ENCODE data around the gene PDLIM7. TPM values are rescaled to one million over a fixed set of nuclear protein-coding genes. Genes with fewer than 3 reads are reported as not detected.

The PDLIM7 gene
- total and polyA plus RNA-seq, 10 of the 15 experiments (the other 5 are each of a cell fraction or from before 2014, with no cell fraction given), result 0.82 to 36.6 (median 19.3) TPM

GRCh38 chr5:177496070-177496726 is 1.2 kb downstream of the PDLIM7 start:
- POLR2A ChIA-PET, result interaction anchor here (1.2 to 4.2 kb wide), 7 partner anchors 12 to 106 kb away, joined by 3 to 19 read pairs (median 6); partner anchors contain the start of genes DOK3 and GRK6
- peak overlapping the region; percentile 90 for H3K4me2 ChIP-seq (ENCODE audit: control insufficient read depth, insufficient read depth)
- CTCF ChIA-PET, result interaction anchor here (1.0 to 4.9 kb wide), 13 partner anchors 12 to 106 kb away, joined by 3 to 36 read pairs (median 5); partner anchors contain the start of gene DOK3
- peak overlapping the region; percentile 60; the same call in 1 of the 2 replicates for H3K27ac ChIP-seq (ENCODE audit: control insufficient read depth, insufficient read depth)
- no peaks in the 10 kb centered on the region for H3K9me3 ChIP-seq (replicated peaks; ENCODE audit: control insufficient read depth, insufficient read depth, low read length)
- RAD21 ChIA-PET (ENCODE audit: unreplicated experiment), result interaction anchor here (1.1 to 2.8 kb wide), 8 partner anchors 12 to 185 kb away, joined by 3 to 17 read pairs (median 4); partner anchors contain the start of gene MXD3
- peaks cover 32% of the 10 kb centered on the region for H3K4me1 ChIP-seq (ENCODE audit: control insufficient read depth, insufficient read depth, low read length)
- ATAC-seq (0 out of 3 replicates have a peak, but pooled peaks have one; percentile 3), FAIRE-seq (no peak), DNase-seq (ENCODE audit: low read depth, low spot score) (no peak)
- H3K79me2 ChIP-seq (ENCODE audit: control insufficient read depth, insufficient read depth, low read length), result peaks cover 6% of the 10 kb centered on the region
- 54% methylated on average over 12 of the region's 12 CpGs for WGBS (ENCODE audit: insufficient coverage, insufficient replicate concordance, low lambda C conversion rate, missing lambda C conversion rate)
- H3K9ac ChIP-seq (ENCODE audit: control insufficient read depth, insufficient read depth, low read length), result peak overlapping the region; percentile 65
- no TSS peak for BruUV-seq (replicated peaks)
- peaks cover 0 to 2% of the 10 kb centered on the region in 2 experiments; a peak in 2 of 4 replicates for H3K36me3 ChIP-seq (ENCODE audit: control insufficient read depth in 2 of 2, insufficient read depth in 2 of 2, low read length in 1 of 2)
- SMC1A ChIA-PET (ENCODE audit: uncharacterized antibody, unreplicated experiment), result interaction anchor here (0.7 to 2.2 kb wide), 5 partner anchors 14 to 186 kb away, joined by 3 to 11 read pairs (median 3); no protein-coding TSS in a partner anchor
- intact Hi-C loops (cut with micrococcal nuclease; ENCODE audit: unreplicated experiment), result no loop called here
- no peaks in the 10 kb centered on the region for H4K20me1 ChIP-seq (ENCODE audit: control insufficient read depth, insufficient read depth)
- in situ Hi-C loops (cut with MboI), result no loop called here
- H3K27me3 ChIP-seq (replicated peaks in 1 of 2; ENCODE audit: control insufficient read depth in 2 of 2, insufficient read depth in 2 of 2, low read length in 1 of 2), result no peaks in the 10 kb centered on the region; a peak in 1 of 4 replicates
- no peak overlapping the region for H2AFZ ChIP-seq (ENCODE audit: control insufficient read depth, low read depth, low read length)
- peak overlapping the region; percentile 86 for H3K4me3 ChIP-seq
- TF ChIP-seq TARDBP (IDR thresholded peaks at IDR 0.05; ENCODE audit: borderline replicate concordance) (no peak), CTCF (IDR thresholded peaks at IDR 0.05 in 2 of 3, conservative IDR thresholded peaks at IDR 0.05 in 1 of 3; ENCODE audit: control insufficient read depth in 2 of 3, extremely low read depth in 1 of 3, insufficient read depth in 1 of 3, low read depth in 3 of 3, low read length in 3 of 3) (peak in 2 of 3 experiments; percentile 11 to 23; a peak in 1 of 6 replicates), GATAD2B (conservative IDR thresholded peaks at IDR 0.05; ENCODE audit: low read depth) (no peak), POLR2A (IDR thresholded peaks at IDR 0.05; ENCODE audit: low read depth, low read length) (peak; percentile 31; the same call in 1 of the 2 replicates), TAF1 (IDR thresholded peaks at IDR 0.05; ENCODE audit: borderline replicate concordance, low read depth, low read length) (no peak), BHLHE40 (IDR thresholded peaks at IDR 0.05; ENCODE audit: borderline replicate concordance in 1 of 2, low read depth in 2 of 2, low read length in 1 of 2) (peak in 1 of 2 experiments; percentile 48; a peak in 1 of 4 replicates), HDAC6 (IDR thresholded peaks at IDR 0.05; ENCODE audit: unreplicated experiment) (no peak), RELA (IDR thresholded peaks at IDR 0.05; ENCODE audit: borderline replicate concordance, partially characterized antibody) (no peak), POLR2AphosphoS2 (IDR thresholded peaks at IDR 0.05; ENCODE audit: low read depth, low read length) (no peak), ZBTB11 (CRISPR knock-in tag; IDR thresholded peaks at IDR 0.05) (no peak), HDAC2 (IDR thresholded peaks at IDR 0.05) (no peak), YBX1 (IDR thresholded peaks at IDR 0.05) (no peak), NFXL1 (IDR thresholded peaks at IDR 0.05; ENCODE audit: borderline replicate concordance) (no peak), SMAD5 (IDR thresholded peaks at IDR 0.05; ENCODE audit: low read depth) (no peak), GABPA (IDR thresholded peaks at IDR 0.05; ENCODE audit: low read depth) (no peak)

Measured in GM12878 (cell line).